ENCODE measurements around the gene RALB.
"Not testable (repeated sequence)": the region's sequence is repeated elsewhere in the genome, so short reads cannot be mapped to it uniquely, and the experiment has no call there.

GRCh38 chr2:120320887-120321556, 68.4 kb downstream of the RALB start:
- TF ChIP-seq, protein P1, sequence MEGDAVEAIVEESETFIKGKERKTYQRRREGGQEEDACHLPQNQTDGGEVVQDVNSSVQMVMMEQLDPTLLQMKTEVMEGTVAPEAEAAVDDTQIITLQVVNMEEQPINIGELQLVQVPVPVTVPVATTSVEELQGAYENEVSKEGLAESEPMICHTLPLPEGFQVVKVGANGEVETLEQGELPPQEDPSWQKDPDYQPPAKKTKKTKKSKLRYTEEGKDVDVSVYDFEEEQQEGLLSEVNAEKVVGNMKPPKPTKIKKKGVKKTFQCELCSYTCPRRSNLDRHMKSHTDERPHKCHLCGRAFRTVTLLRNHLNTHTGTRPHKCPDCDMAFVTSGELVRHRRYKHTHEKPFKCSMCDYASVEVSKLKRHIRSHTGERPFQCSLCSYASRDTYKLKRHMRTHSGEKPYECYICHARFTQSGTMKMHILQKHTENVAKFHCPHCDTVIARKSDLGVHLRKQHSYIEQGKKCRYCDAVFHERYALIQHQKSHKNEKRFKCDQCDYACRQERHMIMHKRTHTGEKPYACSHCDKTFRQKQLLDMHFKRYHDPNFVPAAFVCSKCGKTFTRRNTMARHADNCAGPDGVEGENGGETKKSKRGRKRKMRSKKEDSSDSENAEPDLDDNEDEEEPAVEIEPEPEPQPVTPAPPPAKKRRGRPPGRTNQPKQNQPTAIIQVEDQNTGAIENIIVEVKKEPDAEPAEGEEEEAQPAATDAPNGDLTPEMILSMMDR (IDR thresholded peaks at IDR 0.05; ENCODE audit: borderline replicate concordance, extremely low read depth, low read length, poor library complexity, severe bottlenecking): not testable (repeated sequence)
- TF ChIP-seq EZH2 (IDR thresholded peaks at IDR 0.05; ENCODE audit: borderline replicate concordance, low read depth, low read length, severe bottlenecking): not testable (repeated sequence)
